K562 (cell line): ENCODE data around the gene HSPA5. TPM values are rescaled to one million over a fixed set of nuclear protein-coding genes. Genes with fewer than 3 reads are reported as not detected.

Experiments
- ATAC-seq: fragments of 200-7000 bp; cut with Tn5 transposase; 3 replicates; pipeline ENCODE4 v1.9.1; 2020; ENCODE audit warnings: moderate library complexity
- BruUV-seq: library from RNA; stranded (reverse); fragments of 400-500 nt; replicated peaks from 2 replicates; lab custom pipeline; 2021; lab: Mats Ljungman, UMichigan
- CTCF ChIA-PET: fragments of 300-600 bp; formaldehyde crosslinking; extraction: SDS; loops from one replicate; lab custom pipeline; 2021; ENCODE audit warnings: low intra/inter-chr PET ratio; lab: Yijun Ruan, JAX
- POLR2A ChIA-PET: fragments of 300-600, 350-650 bp; sonication (Branson Sonifier 250); formaldehyde crosslinking; extraction: SDS; loops from one replicate; lab custom pipeline; 2021; ENCODE audit warnings: antibody characterized with exemption, inconsistent platforms; lab: Yijun Ruan, JAX
- DNase-seq, 4 experiments: peaks; one replicate each; pipeline versions ENCODE4 v3.0.0 to v3.0.0-alpha.2; 2011 to 2018; ENCODE audit warnings: low spot score in 3 of 4, mixed read lengths in 3 of 4; ENCODE audit errors: extremely low read depth in 1 of 4
- FAIRE-seq: peaks from 2 replicates; lab custom pipeline; 2011; peaks lifted over from hg19 to GRCh38; lab: Jason Lieb, UNC
- H2AFZ ChIP-seq: 2 replicates; pipeline ENCODE4 v1.6.0; 2011; ENCODE audit warnings: low read depth, low read length, control low read depth, inconsistent platforms
- H3K27ac ChIP-seq: fragments of 200-600 bp; 3 replicates; pipeline ENCODE4 v1.8.0; 2011; ENCODE audit warnings: low read depth, mild to moderate bottlenecking, control low read depth, inconsistent platforms, low read length, moderate library complexity, mixed read lengths; ENCODE audit errors: extremely low read depth
- H3K27me3 ChIP-seq, 2 experiments: fragments of 300-600 bp in 1 of 2; 2 replicates in 1 of 2; 3 replicates in 1 of 2; pipeline versions ENCODE4 v1.6.0 to v1.8.0; 2011; ENCODE audit warnings: inconsistent platforms in 2 of 2, low read length in 2 of 2, mild to moderate bottlenecking in 1 of 2, mixed read lengths in 1 of 2, moderate library complexity in 1 of 2; ENCODE audit not compliant: control insufficient read depth in 2 of 2, insufficient read depth in 2 of 2
- H3K36me3 ChIP-seq: fragments of 300-600 bp; 3 replicates; pipeline ENCODE4 v1.8.0; 2011; ENCODE audit warnings: mild to moderate bottlenecking, low read length, inconsistent platforms; ENCODE audit not compliant: control insufficient read depth, insufficient read depth
- H3K4me1 ChIP-seq, 2 experiments: fragments of 200-600 bp in 1 of 2; replicated peaks in 1 of 2; 2 replicates in 1 of 2; 3 replicates in 1 of 2; pipeline versions ENCODE4 v1.5.1 to v1.8.0; 2011; ENCODE audit warnings: inconsistent platforms in 2 of 2, low read length in 2 of 2, mild to moderate bottlenecking in 1 of 2, mixed read lengths in 1 of 2, moderate library complexity in 1 of 2; ENCODE audit not compliant: control insufficient read depth in 2 of 2, insufficient read depth in 2 of 2
- H3K4me2 ChIP-seq: 2 replicates; pipeline ENCODE4 v1.6.1; 2011; ENCODE audit warnings: low read length, control low read depth, inconsistent platforms, mixed read lengths; ENCODE audit not compliant: insufficient read depth
- H3K4me3 ChIP-seq: fragments of 200-600 bp; sonication (generic), shearing (Covaris generic); 2 replicates; pipeline ENCODE4 v1.5.1; 2016; ENCODE audit warnings: control low read depth, inconsistent platforms
- H3K79me2 ChIP-seq: fragments of 200-600 bp; 3 replicates; pipeline ENCODE4 v1.8.0; 2011; ENCODE audit warnings: low read length, inconsistent platforms; ENCODE audit not compliant: control insufficient read depth, insufficient read depth
- H3K9ac ChIP-seq, 2 experiments: 2 replicates each; pipeline versions ENCODE4 v1.6.0 to v1.6.1; 2011; ENCODE audit warnings: low read depth in 2 of 2, low read length in 2 of 2, control low read depth in 1 of 2, inconsistent platforms in 1 of 2, mild to moderate bottlenecking in 1 of 2, mixed read lengths in 1 of 2; ENCODE audit not compliant: insufficient read depth in 1 of 2
- H3K9me1 ChIP-seq: one replicate; pipeline ENCODE4 v1.6.0; 2011; ENCODE audit warnings: inconsistent platforms, mild to moderate bottlenecking, low read length, moderate library complexity; ENCODE audit not compliant: control insufficient read depth, insufficient read depth
- H3K9me3 ChIP-seq: replicated peaks from 2 replicates; pipeline ENCODE4 v1.5.1; 2011; ENCODE audit warnings: low read depth, low read length, inconsistent platforms; ENCODE audit not compliant: control insufficient read depth, insufficient read depth
- H4K20me1 ChIP-seq: replicated peaks from 2 replicates; pipeline ENCODE4 v1.6.1; 2011; ENCODE audit warnings: low read length, inconsistent platforms, mixed read lengths; ENCODE audit not compliant: control insufficient read depth, insufficient read depth
- BRCA1 ChIP-seq, 2 experiments: fragments of 450-650 bp in 1 of 2; sonication (generic) in 1 of 2; formaldehyde crosslinking in 1 of 2; IDR thresholded peaks; 2 replicates each; pipeline versions ENCODE4 v1.5.0 to v1.6.1; 2017 to 2020; ENCODE audit warnings: mild to moderate bottlenecking in 1 of 2, missing genetic modification reagents in 1 of 2
- CXXC5 ChIP-seq: fragments of 250-450 bp; sonication (Bioruptor Pico); IDR thresholded peaks from 2 replicates; pipeline ENCODE4 v1.8.0; 2022; ENCODE audit warnings: inconsistent platforms, mild to moderate bottlenecking, moderate library complexity
- DMBX1 ChIP-seq: fragments of 250-450 bp; sonication (Bioruptor Pico); IDR thresholded peaks from 2 replicates; pipeline ENCODE4 v1.8.0; 2022; ENCODE audit warnings: inconsistent platforms, mild to moderate bottlenecking, moderate library complexity, borderline replicate concordance
- GABPB1 ChIP-seq: sonication (generic); formaldehyde crosslinking; IDR thresholded peaks from 2 replicates; pipeline ENCODE4 v1.8.0; 2022; ENCODE audit warnings: mild to moderate bottlenecking, missing genetic modification reagents
- KAT7 ChIP-seq: sonication (generic); formaldehyde crosslinking; IDR thresholded peaks from 2 replicates; pipeline ENCODE4 v1.8.0; 2022; ENCODE audit warnings: missing genetic modification reagents, mild to moderate bottlenecking, borderline replicate concordance
- MYC ChIP-seq, 2 experiments: fragments of 250-450 bp in 1 of 2; sonication (Bioruptor Pico) in 1 of 2; IDR thresholded peaks; 2 replicates each; pipeline versions ENCODE4 v1.5.1 to v1.6.1; 2012 to 2021; ENCODE audit warnings: low read depth in 2 of 2, borderline replicate concordance in 1 of 2, improper control_type of control experiment in 1 of 2, low read length in 1 of 2, mild to moderate bottlenecking in 1 of 2, moderate library complexity in 1 of 2
- RUNX1 ChIP-seq: sonication (generic); IDR thresholded peaks from 2 replicates; pipeline ENCODE4 v1.6.1; 2016; ENCODE audit warnings: antibody characterized with exemption, low read depth
- SMAD3 ChIP-seq: fragments of 450-650 bp; formaldehyde crosslinking; conservative IDR thresholded peaks from 2 replicates; pipeline ENCODE4 v1.4.0; 2020; ENCODE audit warnings: mild to moderate bottlenecking
- ZNF143 ChIP-seq: sonication (generic); formaldehyde crosslinking; IDR thresholded peaks from 2 replicates; pipeline ENCODE4 v1.9.0; 2022; ENCODE audit warnings: mild to moderate bottlenecking, missing genetic modification reagents
- WGBS: fragments of 100-300 bp; shearing (Covaris generic); methylation state at CpG from one replicate; pipeline ENCODE4 v1.1.6; 2016; ENCODE audit warnings: low coverage, mixed read lengths; ENCODE audit not compliant: insufficient coverage; ENCODE audit errors: missing lambda C conversion rate; 5-methylcytosine and 5-hydroxymethylcytosine counted together
- in situ Hi-C: fragments of 300-500 bp; cut with MboI; formaldehyde crosslinking; loops from 4 replicates; pipeline ENCODE4 v1.15.0; 2018; ENCODE audit warnings: inconsistent platforms, mixed read lengths
- intact Hi-C: fragments of 100-400 bp; cut with micrococcal nuclease; formaldehyde crosslinking; loops from 2 replicates; pipeline ENCODE4 v1.14.2; 2022
- polyA plus RNA-seq, 8 experiments: library from polyadenylated mRNA; depleted of rRNA in 4 of 8; stranded (reverse) in 5 of 8; unstranded in 3 of 8; fragments of >200 nt; fragmentation: Nextera tagmentation in 2 of 8; fragmentation: Illumina TruSeq in 1 of 8; extraction: Ambion mirVana in 2 of 8; extraction: Trizol in 1 of 8; gene quantifications; 2 replicates each; pipeline versions ENCODE4 v1.2.1 to v1.2.3, GENCODE V29; 2011 to 2014; ENCODE audit warnings: inconsistent platforms in 1 of 8, missing spikeins in 1 of 8
- total RNA-seq, 7 experiments: library from RNA; depleted of rRNA in 6 of 7; stranded (reverse); fragments of >200 nt in 6 of 7; fragmentation: Illumina TruSeq in 2 of 7; extraction: Trizol in 2 of 7; gene quantifications; 2 replicates each; pipeline versions ENCODE4 v1.2.1 to v1.2.3, GENCODE V29; 2011 to 2021; ENCODE audit warnings: low replicate concordance in 1 of 7
- TF ChIP-seq, protein P1 (sequence below): fragments of 200-800 bp; sonication (Bioruptor generic); IDR thresholded peaks from 2 replicates; pipeline ENCODE4 v1.6.1; 2016; ENCODE audit warnings: missing genetic modification characterization, missing compliant biosample characterization
- TF ChIP-seq, protein P2 (sequence below), 2 experiments: IDR thresholded peaks; 2 replicates each; pipeline ENCODE4 v1.6.1; 2011; ENCODE audit warnings: borderline replicate concordance in 1 of 2, control low read depth in 1 of 2, low read depth in 1 of 2, low read length in 1 of 2, mild to moderate bottlenecking in 1 of 2, mixed read lengths in 1 of 2, moderate library complexity in 1 of 2; ENCODE audit not compliant: insufficient read depth in 1 of 2, insufficient read length in 1 of 2, poor library complexity in 1 of 2, severe bottlenecking in 1 of 2; ENCODE audit errors: extremely low read depth in 1 of 2
- TF ChIP-seq, protein P3 (sequence below): fragments of 250-450 bp; sonication (Bioruptor Pico); IDR thresholded peaks from 2 replicates; pipeline ENCODE4 v1.8.0; 2021; ENCODE audit warnings: borderline replicate concordance, mild to moderate bottlenecking, moderate library complexity; ENCODE audit not compliant: poor library complexity, severe bottlenecking

HSPA5 gene
- total and polyA plus RNA-seq, 9 of the 15 experiments (the other 6 are each of a cell fraction or from before 2014, with no cell fraction given), result 48.0 to 265 (median 113) TPM

DNA sequence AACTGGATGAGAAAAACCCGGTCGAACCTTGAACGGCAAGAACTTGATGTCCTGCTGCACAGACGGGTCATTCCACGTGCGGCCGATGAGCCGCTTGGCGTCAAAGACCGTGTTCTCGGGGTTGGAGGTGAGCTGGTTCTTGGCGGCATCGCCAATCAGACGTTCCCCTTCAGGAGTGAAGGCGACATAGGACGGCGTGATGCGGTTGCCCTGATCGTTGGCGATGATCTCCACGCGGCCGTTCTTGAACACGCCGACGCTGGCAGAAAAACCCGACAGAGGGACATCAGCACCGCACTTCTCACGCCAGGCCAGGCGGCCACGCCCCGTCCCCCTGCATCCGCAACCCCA is 519 bp downstream of the HSPA5 start:
- Histone ChIP-seq H3K9ac (peak overlapping the region; percentile 96), H3K4me1 (peaks cover 20 to 31% of the 10 kb centered on the region in 2 experiments; a peak in 4 of 5 replicates), H3K9me1 (no peaks in the 10 kb centered on the region), H3K4me3 (peak overlapping the region; percentile 92), H3K79me2 (peaks cover 66% of the 10 kb centered on the region), H3K27ac (peak overlapping the region; percentile 94), H3K4me2 (peak overlapping the region; percentile 97), H3K9me3 (no peaks in the 10 kb centered on the region), H4K20me1 (peaks cover 51% of the 10 kb centered on the region), H2AFZ (peak overlapping the region; percentile 40; the same call in 1 of the 2 replicates), H3K27me3 (no peaks in the 10 kb centered on the region; a peak in 1 of 5 replicates), H3K36me3 (peaks cover 54% of the 10 kb centered on the region)
- in situ Hi-C loops (no loop called here), intact Hi-C loops (loop anchor here (2.0 to 5.0 kb wide), 2 partner anchors 40 to 373 kb away; partner anchors contain the start of gene RABEPK)
- BruUV-seq, result TSS peak; percentile 58
- ChIA-PET POLR2A (interaction anchor here (0.6 to 2.7 kb wide), 22 partner anchors 8 to 299 kb away, joined by 3 to 40 read pairs (median 6); partner anchors contain the start of gene GAPVD1), CTCF (no interaction called here)
- FAIRE-seq (no peak), ATAC-seq (peak; percentile 4), DNase-seq (peak; percentile 28 to 74 (median 72))
- under 1% methylated on average over 32 of the region's 33 CpGs for WGBS
- peak; percentile 67; the same call in 1 of the 2 replicates for TF ChIP-seq RUNX1
- TF ChIP-seq GABPB1, result peak; percentile 63; the same call in 1 of the 2 replicates
- TF ChIP-seq, protein P1, sequence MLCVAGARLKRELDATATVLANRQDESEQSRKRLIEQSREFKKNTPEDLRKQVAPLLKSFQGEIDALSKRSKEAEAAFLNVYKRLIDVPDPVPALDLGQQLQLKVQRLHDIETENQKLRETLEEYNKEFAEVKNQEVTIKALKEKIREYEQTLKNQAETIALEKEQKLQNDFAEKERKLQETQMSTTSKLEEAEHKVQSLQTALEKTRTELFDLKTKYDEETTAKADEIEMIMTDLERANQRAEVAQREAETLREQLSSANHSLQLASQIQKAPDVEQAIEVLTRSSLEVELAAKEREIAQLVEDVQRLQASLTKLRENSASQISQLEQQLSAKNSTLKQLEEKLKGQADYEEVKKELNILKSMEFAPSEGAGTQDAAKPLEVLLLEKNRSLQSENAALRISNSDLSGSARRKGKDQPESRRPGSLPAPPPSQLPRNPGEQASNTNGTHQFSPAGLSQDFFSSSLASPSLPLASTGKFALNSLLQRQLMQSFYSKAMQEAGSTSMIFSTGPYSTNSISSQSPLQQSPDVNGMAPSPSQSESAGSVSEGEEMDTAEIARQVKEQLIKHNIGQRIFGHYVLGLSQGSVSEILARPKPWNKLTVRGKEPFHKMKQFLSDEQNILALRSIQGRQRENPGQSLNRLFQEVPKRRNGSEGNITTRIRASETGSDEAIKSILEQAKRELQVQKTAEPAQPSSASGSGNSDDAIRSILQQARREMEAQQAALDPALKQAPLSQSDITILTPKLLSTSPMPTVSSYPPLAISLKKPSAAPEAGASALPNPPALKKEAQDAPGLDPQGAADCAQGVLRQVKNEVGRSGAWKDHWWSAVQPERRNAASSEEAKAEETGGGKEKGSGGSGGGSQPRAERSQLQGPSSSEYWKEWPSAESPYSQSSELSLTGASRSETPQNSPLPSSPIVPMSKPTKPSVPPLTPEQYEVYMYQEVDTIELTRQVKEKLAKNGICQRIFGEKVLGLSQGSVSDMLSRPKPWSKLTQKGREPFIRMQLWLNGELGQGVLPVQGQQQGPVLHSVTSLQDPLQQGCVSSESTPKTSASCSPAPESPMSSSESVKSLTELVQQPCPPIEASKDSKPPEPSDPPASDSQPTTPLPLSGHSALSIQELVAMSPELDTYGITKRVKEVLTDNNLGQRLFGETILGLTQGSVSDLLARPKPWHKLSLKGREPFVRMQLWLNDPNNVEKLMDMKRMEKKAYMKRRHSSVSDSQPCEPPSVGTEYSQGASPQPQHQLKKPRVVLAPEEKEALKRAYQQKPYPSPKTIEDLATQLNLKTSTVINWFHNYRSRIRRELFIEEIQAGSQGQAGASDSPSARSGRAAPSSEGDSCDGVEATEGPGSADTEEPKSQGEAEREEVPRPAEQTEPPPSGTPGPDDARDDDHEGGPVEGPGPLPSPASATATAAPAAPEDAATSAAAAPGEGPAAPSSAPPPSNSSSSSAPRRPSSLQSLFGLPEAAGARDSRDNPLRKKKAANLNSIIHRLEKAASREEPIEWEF (CRISPR knock-in tag), result 0 out of 2 replicates have a peak, but pooled peaks have one; percentile 43
- no peak for TF ChIP-seq SMAD3
- TF ChIP-seq, protein P2, sequence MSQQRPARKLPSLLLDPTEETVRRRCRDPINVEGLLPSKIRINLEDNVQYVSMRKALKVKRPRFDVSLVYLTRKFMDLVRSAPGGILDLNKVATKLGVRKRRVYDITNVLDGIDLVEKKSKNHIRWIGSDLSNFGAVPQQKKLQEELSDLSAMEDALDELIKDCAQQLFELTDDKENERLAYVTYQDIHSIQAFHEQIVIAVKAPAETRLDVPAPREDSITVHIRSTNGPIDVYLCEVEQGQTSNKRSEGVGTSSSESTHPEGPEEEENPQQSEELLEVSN (IDR thresholded peaks at IDR 0.05; ENCODE audit: borderline replicate concordance in 1 of 2, extremely low read depth in 1 of 2, insufficient read depth in 1 of 2, insufficient read length in 1 of 2, low read depth in 1 of 2, low read length in 1 of 2, poor library complexity in 1 of 2, severe bottlenecking in 1 of 2), result peak; percentile 43 to 79
- peak; percentile 100; the same call in 1 of the 2 replicates for TF ChIP-seq KAT7
- TF ChIP-seq ZNF143 (CRISPR knock-in tag), result no peak
- TF ChIP-seq, protein P3, sequence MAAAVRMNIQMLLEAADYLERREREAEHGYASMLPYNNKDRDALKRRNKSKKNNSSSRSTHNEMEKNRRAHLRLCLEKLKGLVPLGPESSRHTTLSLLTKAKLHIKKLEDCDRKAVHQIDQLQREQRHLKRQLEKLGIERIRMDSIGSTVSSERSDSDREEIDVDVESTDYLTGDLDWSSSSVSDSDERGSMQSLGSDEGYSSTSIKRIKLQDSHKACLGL (CRISPR knock-in tag), result peak; percentile 42
- TF ChIP-seq CXXC5, result no peak
- TF ChIP-seq MYC (IDR thresholded peaks at IDR 0.05; ENCODE audit: low read depth, low read length), result peak; percentile 51; the same call in 1 of the 2 replicates
- TF ChIP-seq MYC (CRISPR knock-in tag; IDR thresholded peaks at IDR 0.05; ENCODE audit: borderline replicate concordance, low read depth), result 0 out of 2 replicates have a peak, but pooled peaks have one; percentile 45
- TF ChIP-seq BRCA1 (IDR thresholded peaks at IDR 0.05), result no peak
- TF ChIP-seq BRCA1 (CRISPR knock-in tag; IDR thresholded peaks at IDR 0.05), result no peak
- TF ChIP-seq DMBX1 (CRISPR knock-in tag), result no peak
